SK-N-SH (cell line): ENCODE results near the gene MGAT4A.

ENCODE experiments used
- EP300 ChIP-seq, 2 experiments: IDR thresholded peaks; 2 replicates each; pipeline versions ENCODE4 v1.4.0 to v1.6.1; 2012; ENCODE audit warnings: borderline replicate concordance in 1 of 2, low read depth in 1 of 2, low read length in 1 of 2
- EZH2phosphoT487 ChIP-seq: fragments of 200-600 bp; sonication (generic); IDR thresholded peaks from 2 replicates; pipeline ENCODE4 v1.6.1; 2017; ENCODE audit warnings: low read depth, mixed run types, mild to moderate bottlenecking, antibody characterized with exemption, moderate library complexity, borderline replicate concordance
- POLR2AphosphoS5 ChIP-seq: IDR thresholded peaks from 2 replicates; pipeline ENCODE4 v1.6.1; 2012; ENCODE audit warnings: low read depth, low read length
- TAF1 ChIP-seq: IDR thresholded peaks from 2 replicates; pipeline ENCODE4 v1.6.1; 2012; ENCODE audit warnings: low read depth, mild to moderate bottlenecking, low read length, moderate library complexity, borderline replicate concordance
- TCF12 ChIP-seq: IDR thresholded peaks from 2 replicates; pipeline ENCODE4 v1.4.0; 2012
- YY1 ChIP-seq: IDR thresholded peaks from 2 replicates; pipeline ENCODE4 v1.4.0; 2012; ENCODE audit warnings: low read depth, mild to moderate bottlenecking
- TF ChIP-seq, protein P1 (sequence below): fragments of 200-600 bp; sonication (generic); IDR thresholded peaks from 2 replicates; pipeline ENCODE4 v1.6.1; 2017; ENCODE audit warnings: antibody characterized with exemption, mild to moderate bottlenecking, moderate library complexity
- TF ChIP-seq, protein P2 (sequence below): IDR thresholded peaks from 2 replicates; pipeline ENCODE4 v1.4.0; 2012; ENCODE audit warnings: low read depth

DNA sequence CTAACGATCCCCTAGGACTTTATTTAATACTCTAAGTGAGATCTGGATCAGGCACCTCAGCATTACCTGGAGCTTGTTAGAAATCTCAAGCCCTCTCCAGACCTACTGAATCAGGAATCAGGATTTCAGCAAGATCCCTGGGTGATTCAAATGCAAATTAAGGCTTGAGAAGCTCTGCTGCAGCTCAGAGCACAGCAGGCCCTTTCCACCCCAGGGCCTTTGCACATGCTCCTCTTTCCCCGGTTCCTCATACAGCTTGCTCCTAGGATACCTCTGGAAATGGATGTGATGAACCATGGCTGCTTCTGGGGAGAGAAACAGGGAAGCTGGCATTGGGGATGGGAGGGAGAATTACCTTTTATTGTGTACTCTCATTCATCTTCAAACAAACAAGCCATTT, 40.3 kb upstream of the MGAT4A start:
- TF ChIP-seq EZH2phosphoT487 (no peak), TCF12 (no peak), YY1 (no peak), POLR2AphosphoS5 (no peak), EP300 (IDR thresholded peaks at IDR 0.05; ENCODE audit: borderline replicate concordance in 1 of 2, low read depth in 1 of 2, low read length in 1 of 2) (no peak), TAF1 (no peak)
- TF ChIP-seq, protein P1, sequence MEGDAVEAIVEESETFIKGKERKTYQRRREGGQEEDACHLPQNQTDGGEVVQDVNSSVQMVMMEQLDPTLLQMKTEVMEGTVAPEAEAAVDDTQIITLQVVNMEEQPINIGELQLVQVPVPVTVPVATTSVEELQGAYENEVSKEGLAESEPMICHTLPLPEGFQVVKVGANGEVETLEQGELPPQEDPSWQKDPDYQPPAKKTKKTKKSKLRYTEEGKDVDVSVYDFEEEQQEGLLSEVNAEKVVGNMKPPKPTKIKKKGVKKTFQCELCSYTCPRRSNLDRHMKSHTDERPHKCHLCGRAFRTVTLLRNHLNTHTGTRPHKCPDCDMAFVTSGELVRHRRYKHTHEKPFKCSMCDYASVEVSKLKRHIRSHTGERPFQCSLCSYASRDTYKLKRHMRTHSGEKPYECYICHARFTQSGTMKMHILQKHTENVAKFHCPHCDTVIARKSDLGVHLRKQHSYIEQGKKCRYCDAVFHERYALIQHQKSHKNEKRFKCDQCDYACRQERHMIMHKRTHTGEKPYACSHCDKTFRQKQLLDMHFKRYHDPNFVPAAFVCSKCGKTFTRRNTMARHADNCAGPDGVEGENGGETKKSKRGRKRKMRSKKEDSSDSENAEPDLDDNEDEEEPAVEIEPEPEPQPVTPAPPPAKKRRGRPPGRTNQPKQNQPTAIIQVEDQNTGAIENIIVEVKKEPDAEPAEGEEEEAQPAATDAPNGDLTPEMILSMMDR = no peak
- TF ChIP-seq, protein P2, sequence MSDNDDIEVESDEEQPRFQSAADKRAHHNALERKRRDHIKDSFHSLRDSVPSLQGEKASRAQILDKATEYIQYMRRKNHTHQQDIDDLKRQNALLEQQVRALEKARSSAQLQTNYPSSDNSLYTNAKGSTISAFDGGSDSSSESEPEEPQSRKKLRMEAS = no peak
